Measurements from ENCODE around the gene ITGA1. TPM values are rescaled to one million over a fixed set of nuclear protein-coding genes. Genes with fewer than 3 reads are reported as not detected.

The ITGA1 gene
- total RNA-seq, 5 donors from 2014 or later (not counting 1 experiment from before 2014, with no cell fraction given): 2.9 to 13.0 (median 6.8) TPM

GRCh38 chr5:52983731-52984636 is 196.3 kb downstream of the ITGA1 start:
- ATAC-seq (replicated peaks in 1 of 4): no peak
- peaks cover 0 to 5% of the 10 kb centered on the region in 2 experiments for H3K4me1 ChIP-seq (ENCODE audit: control insufficient read depth in 1 of 2, extremely low read depth in 1 of 2, insufficient read depth in 2 of 2, low read length in 2 of 2)
- H3K27ac ChIP-seq (ENCODE audit: low read length): no peak overlapping the region
- peaks cover 0 to 15% (median 15%) of the 10 kb centered on the region in 3 donors for H3K4me1 Mint-ChIP-seq
- H3K4me3 Mint-ChIP-seq: no peak overlapping the region
- no peaks in the 10 kb centered on the region for H3K36me3 ChIP-seq (ENCODE audit: control insufficient read depth in 2 of 2, extremely low read depth in 1 of 2, insufficient read depth in 1 of 2, low read length in 1 of 2)
- no peaks in the 10 kb centered on the region for H3K36me3 Mint-ChIP-seq
- no peak overlapping the region for H3K4me3 ChIP-seq (ENCODE audit: control insufficient read depth in 1 of 2, extremely low read depth in 1 of 2, low read length in 1 of 2)
- H3K27me3 ChIP-seq (replicated peaks in 1 of 2; ENCODE audit: control insufficient read depth in 2 of 2, extremely low read depth in 1 of 2, insufficient read depth in 2 of 2, low read length in 1 of 2): peaks cover 0 to 7% of the 10 kb centered on the region in 2 experiments
- H3K9me3 ChIP-seq: no peaks in the 10 kb centered on the region
- no peak overlapping the region for H3K27ac Mint-ChIP-seq
- WGBS (ENCODE audit: insufficient coverage): 60% methylated on average over 1 of the region's 3 CpGs
- peaks cover 18 to 30% of the 10 kb centered on the region in 2 donors for H3K27me3 Mint-ChIP-seq
- no peak for DNase-seq
- ChIA-PET CTCF (no interaction called here), POLR2A (no interaction called here)
- no peaks in the 10 kb centered on the region for H3K9me3 Mint-ChIP-seq

- Mint-ChIP-seq H3K36me3 (no peaks in the 10 kb centered on the region), H3K4me1 (peaks cover 8 to 22% (median 22%) of the 10 kb centered on the region in 3 donors), H3K27ac (no peak overlapping the region), H3K9me3 (no peaks in the 10 kb centered on the region), H3K4me3 (no peak overlapping the region), H3K27me3 (peaks cover 21 to 27% of the 10 kb centered on the region in 2 donors)
- H3K4me1 ChIP-seq (ENCODE audit: control insufficient read depth in 1 of 2, extremely low read depth in 1 of 2, insufficient read depth in 2 of 2, low read length in 2 of 2): peaks cover 3 to 16% of the 10 kb centered on the region in 2 experiments
- no peak overlapping the region for H3K27ac ChIP-seq (ENCODE audit: low read length)
- no peaks in the 10 kb centered on the region for H3K36me3 ChIP-seq (ENCODE audit: control insufficient read depth in 2 of 2, extremely low read depth in 1 of 2, insufficient read depth in 1 of 2, low read length in 1 of 2)
- POLR2A ChIA-PET: interaction anchor here in 1 of 2 donors (0.6 kb wide), 1 partner anchor 1274 kb away, joined by 3 read pairs; no protein-coding TSS in a partner anchor
- H3K27me3 ChIP-seq (replicated peaks in 1 of 2; ENCODE audit: control insufficient read depth in 2 of 2, extremely low read depth in 1 of 2, insufficient read depth in 2 of 2, low read length in 1 of 2): peaks cover 0 to 18% of the 10 kb centered on the region in 2 experiments
- CTCF ChIA-PET: no interaction called here
- no peak for ATAC-seq (replicated peaks in 1 of 4)
- no peak overlapping the region for H3K4me3 ChIP-seq (ENCODE audit: control insufficient read depth in 1 of 2, extremely low read depth in 1 of 2, low read length in 1 of 2)
- WGBS (ENCODE audit: insufficient coverage): 100% methylated on average over 1 of the region's 3 CpGs
- no peaks in the 10 kb centered on the region for H3K9me3 ChIP-seq
- no peak for DNase-seq
These were observed 197.6 kb downstream of the ITGA1 start for GRCh38 chr5:52985306-52985705.

- Histone ChIP-seq H3K4me3 (ENCODE audit: control insufficient read depth in 1 of 2, extremely low read depth in 1 of 2, low read length in 1 of 2) (no peak overlapping the region), H3K36me3 (ENCODE audit: control insufficient read depth in 2 of 2, extremely low read depth in 1 of 2, insufficient read depth in 1 of 2, low read length in 1 of 2) (no peaks in the 10 kb centered on the region), H3K27ac (ENCODE audit: low read length) (no peak overlapping the region), H3K9me3 (no peaks in the 10 kb centered on the region), H3K4me1 (ENCODE audit: control insufficient read depth in 1 of 2, extremely low read depth in 1 of 2, insufficient read depth in 2 of 2, low read length in 2 of 2) (peaks cover 3 to 16% of the 10 kb centered on the region in 2 experiments), H3K27me3 (replicated peaks in 1 of 2; ENCODE audit: control insufficient read depth in 2 of 2, extremely low read depth in 1 of 2, insufficient read depth in 2 of 2, low read length in 1 of 2) (peaks cover 0 to 15% of the 10 kb centered on the region in 2 experiments)
- peak overlapping the region; percentile 17 to 38 for H3K27ac Mint-ChIP-seq
- H3K4me3 Mint-ChIP-seq: peak overlapping the region; percentile 65 to 75 (median 73)
- H3K27me3 Mint-ChIP-seq: peaks cover 21 to 25% of the 10 kb centered on the region in 2 donors
- H3K36me3 Mint-ChIP-seq: no peaks in the 10 kb centered on the region
- ChIA-PET CTCF (interaction anchor here in 1 of 2 donors (0.7 kb wide), 1 partner anchor 39 kb away, joined by 7 read pairs; no protein-coding TSS in a partner anchor), POLR2A (no interaction called here)
- 71% methylated on average over 1 of the region's 4 CpGs for whole genome bisulfite sequencing (ENCODE audit: insufficient coverage)
- DNase-seq (peak in 1 of 35 experiments; percentile 14), ATAC-seq (replicated peaks in 1 of 4) (peak in 2 of 4 experiments; percentile 20 to 28)
- no peaks in the 10 kb centered on the region for H3K9me3 Mint-ChIP-seq
- peaks cover 8 to 22% (median 22%) of the 10 kb centered on the region in 3 donors for H3K4me1 Mint-ChIP-seq
These were observed 200.1 kb downstream of the ITGA1 start for GRCh38 chr5:52987711-52988331.

GRCh38 chr5:52988335-52989024 is 200.8 kb downstream of the ITGA1 start:
- Histone ChIP-seq H3K4me1 (ENCODE audit: control insufficient read depth in 1 of 2, extremely low read depth in 1 of 2, insufficient read depth in 2 of 2, low read length in 2 of 2) (peaks cover 3 to 16% of the 10 kb centered on the region in 2 experiments), H3K27ac (ENCODE audit: low read length) (no peak overlapping the region), H3K4me3 (ENCODE audit: control insufficient read depth in 1 of 2, extremely low read depth in 1 of 2, low read length in 1 of 2) (peak overlapping the region; percentile 77 to 84), H3K36me3 (ENCODE audit: control insufficient read depth in 2 of 2, extremely low read depth in 1 of 2, insufficient read depth in 1 of 2, low read length in 1 of 2) (no peaks in the 10 kb centered on the region), H3K27me3 (replicated peaks in 1 of 2; ENCODE audit: control insufficient read depth in 2 of 2, extremely low read depth in 1 of 2, insufficient read depth in 2 of 2, low read length in 1 of 2) (peaks cover 0 to 15% of the 10 kb centered on the region in 2 experiments), H3K9me3 (no peaks in the 10 kb centered on the region)
- no peaks in the 10 kb centered on the region for H3K9me3 Mint-ChIP-seq
- DNase-seq: peak in 2 of 35 experiments; percentile 2 to 6
- WGBS (ENCODE audit: insufficient coverage): 3% methylated on average over 12 of the region's 16 CpGs
- H3K27ac Mint-ChIP-seq: no peak overlapping the region
- CTCF ChIA-PET: interaction anchor here in 1 of 2 donors (0.7 kb wide), 1 partner anchor 40 kb away, joined by 7 read pairs; no protein-coding TSS in a partner anchor
- H3K36me3 Mint-ChIP-seq: no peaks in the 10 kb centered on the region
- peak in 3 of 4 experiments; percentile 35 to 46 (median 44) for ATAC-seq (replicated peaks in 1 of 4)
- H3K4me1 Mint-ChIP-seq: peaks cover 8 to 22% (median 22%) of the 10 kb centered on the region in 3 donors
- peaks cover 17 to 25% of the 10 kb centered on the region in 2 donors for H3K27me3 Mint-ChIP-seq
- H3K4me3 Mint-ChIP-seq: peak overlapping the region; percentile 65 to 75 (median 73)
- POLR2A ChIA-PET: no interaction called here

- Mint-ChIP-seq H3K27ac (no peak within 1 kb of the TSS), H3K9me3 (no peaks in the 10 kb centered on the region), H3K4me3 (peak within 1 kb of the TSS; percentile 68 to 78 (median 75)), H3K36me3 (no peaks in the 10 kb centered on the region), H3K4me1 (peaks cover 8 to 22% (median 22%) of the 10 kb centered on the region in 3 donors), H3K27me3 (peaks cover 17 to 25% of the 10 kb centered on the region in 2 donors)
- DNase-seq (peak in 13 of 35 experiments; percentile 1 to 29 (median 6)), ATAC-seq (replicated peaks in 1 of 4) (peak; percentile 48 to 67 (median 62))
- Histone ChIP-seq H3K4me1 (ENCODE audit: control insufficient read depth in 1 of 2, extremely low read depth in 1 of 2, insufficient read depth in 2 of 2, low read length in 2 of 2) (peaks cover 3 to 16% of the 10 kb centered on the region in 2 experiments), H3K36me3 (ENCODE audit: control insufficient read depth in 2 of 2, extremely low read depth in 1 of 2, insufficient read depth in 1 of 2, low read length in 1 of 2) (no peaks in the 10 kb centered on the region), H3K4me3 (ENCODE audit: control insufficient read depth in 1 of 2, extremely low read depth in 1 of 2, low read length in 1 of 2) (peak within 1 kb of the TSS; percentile 77 to 84), H3K27ac (ENCODE audit: low read length) (no peak within 1 kb of the TSS), H3K27me3 (replicated peaks in 1 of 2; ENCODE audit: control insufficient read depth in 2 of 2, extremely low read depth in 1 of 2, insufficient read depth in 2 of 2, low read length in 1 of 2) (peaks cover 0 to 15% of the 10 kb centered on the region in 2 experiments), H3K9me3 (no peaks in the 10 kb centered on the region)
- ChIA-PET CTCF (no interaction called here), POLR2A (no interaction called here)
- WGBS (ENCODE audit: insufficient coverage): under 1% methylated on average over 61 of the region's 64 CpGs
These were observed 201.5 kb downstream of the ITGA1 start, which contains the start of gene ITGA2 for GRCh38 chr5:52989025-52989780. Gene ITGA2, plus strand, starts transcription at chr5:52989352. Its CDS starts 117 bp downstream, at chr5:52989469.

Data from T-cell (primary cell).